NB4 (cell line): ENCODE results near the gene MAMDC4.
"Not testable (repeated sequence)": the region's sequence is repeated elsewhere in the genome, so short reads cannot be mapped to it uniquely, and the experiment has no call there.

Experiments used
- DNase-seq: peaks from one replicate; pipeline ENCODE4 v3.0.0; 2010; ENCODE audit warnings: low read depth
- H3K4me3 ChIP-seq: one replicate; pipeline ENCODE4 v1.5.1; 2011; ENCODE audit warnings: mild to moderate bottlenecking, low read depth, low read length, moderate library complexity
- MAX ChIP-seq: IDR thresholded peaks from 2 replicates; pipeline ENCODE4 v1.6.1; 2011; ENCODE audit warnings: low read depth, low read length
- MYC ChIP-seq: IDR thresholded peaks from 2 replicates; pipeline ENCODE4 v1.6.1; 2011; ENCODE audit warnings: low read depth, low read length
- POLR2A ChIP-seq: IDR thresholded peaks from 2 replicates; pipeline ENCODE4 v1.6.1; 2011; ENCODE audit warnings: mild to moderate bottlenecking; ENCODE audit not compliant: insufficient read length; ENCODE audit errors: extremely low read depth
- TF ChIP-seq, protein P1 (sequence below): IDR thresholded peaks from one replicate; pipeline ENCODE4 v1.5.1; 2012; ENCODE audit warnings: low read depth, low read length

MAMDC4 gene

DNA sequence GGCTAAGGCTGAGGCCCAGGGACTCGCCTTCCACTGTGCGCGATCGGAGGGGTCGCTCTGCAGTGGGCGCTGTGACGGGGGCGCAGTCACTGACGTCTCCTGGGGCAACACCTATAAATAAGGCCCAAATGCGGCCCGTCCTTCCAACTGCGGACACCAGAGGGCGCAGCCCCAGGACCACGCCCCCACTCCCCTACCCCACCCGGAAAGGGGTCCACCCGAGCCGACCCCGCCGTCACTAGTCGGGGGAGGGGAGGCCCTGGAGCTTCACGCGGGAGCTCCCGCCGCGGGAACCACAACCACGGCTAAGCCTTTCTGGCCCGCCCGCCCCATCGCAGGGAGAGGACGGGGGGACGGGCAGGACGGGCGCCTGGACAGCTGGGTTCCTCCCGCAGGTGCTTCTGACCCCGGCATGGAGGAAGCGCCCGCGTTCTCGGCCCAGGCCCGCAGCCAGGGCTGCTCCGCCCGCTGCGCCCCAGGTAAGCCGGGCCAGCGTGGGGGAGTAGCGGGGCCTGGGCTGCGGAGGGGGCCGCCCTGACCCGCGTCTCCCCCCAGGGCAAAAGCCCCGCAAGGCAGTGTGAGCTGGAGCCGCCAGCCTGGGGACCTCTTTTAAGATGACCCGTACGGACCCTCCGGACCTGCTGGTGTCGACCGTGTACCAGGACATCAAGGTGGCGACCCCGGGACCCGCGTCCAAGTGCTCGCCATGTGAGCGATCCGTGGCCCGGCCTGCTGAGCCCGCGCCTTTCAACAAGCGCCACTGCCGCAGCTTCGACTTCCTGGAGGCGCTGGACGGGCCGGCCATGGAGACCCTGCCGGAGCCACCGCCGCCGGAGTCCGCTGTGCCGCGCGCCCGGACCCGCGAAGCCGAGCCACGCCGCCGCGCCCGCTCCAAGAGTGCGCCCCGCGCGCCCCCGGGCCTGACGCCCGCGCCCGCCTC is 8.1 kb upstream of the MAMDC4 start:
- not testable (repeated sequence) for H3K4me3 ChIP-seq, DNase-seq
- TF ChIP-seq, protein P1, sequence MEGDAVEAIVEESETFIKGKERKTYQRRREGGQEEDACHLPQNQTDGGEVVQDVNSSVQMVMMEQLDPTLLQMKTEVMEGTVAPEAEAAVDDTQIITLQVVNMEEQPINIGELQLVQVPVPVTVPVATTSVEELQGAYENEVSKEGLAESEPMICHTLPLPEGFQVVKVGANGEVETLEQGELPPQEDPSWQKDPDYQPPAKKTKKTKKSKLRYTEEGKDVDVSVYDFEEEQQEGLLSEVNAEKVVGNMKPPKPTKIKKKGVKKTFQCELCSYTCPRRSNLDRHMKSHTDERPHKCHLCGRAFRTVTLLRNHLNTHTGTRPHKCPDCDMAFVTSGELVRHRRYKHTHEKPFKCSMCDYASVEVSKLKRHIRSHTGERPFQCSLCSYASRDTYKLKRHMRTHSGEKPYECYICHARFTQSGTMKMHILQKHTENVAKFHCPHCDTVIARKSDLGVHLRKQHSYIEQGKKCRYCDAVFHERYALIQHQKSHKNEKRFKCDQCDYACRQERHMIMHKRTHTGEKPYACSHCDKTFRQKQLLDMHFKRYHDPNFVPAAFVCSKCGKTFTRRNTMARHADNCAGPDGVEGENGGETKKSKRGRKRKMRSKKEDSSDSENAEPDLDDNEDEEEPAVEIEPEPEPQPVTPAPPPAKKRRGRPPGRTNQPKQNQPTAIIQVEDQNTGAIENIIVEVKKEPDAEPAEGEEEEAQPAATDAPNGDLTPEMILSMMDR, result peak; percentile 21

GRCh38 chr9:136844761-136845464 is 7.2 kb upstream of the MAMDC4 start:
- H3K4me3 ChIP-seq, result no peak overlapping the region
- no peak for TF ChIP-seq MYC
- TF ChIP-seq, protein P1, result no peak
- TF ChIP-seq POLR2A, result no peak
- no peak for TF ChIP-seq MAX
- no peak for DNase-seq

GRCh38 chr9:136845465-136846260 is 6.5 kb upstream of the MAMDC4 start:
- DNase-seq, result no peak
- H3K4me3 ChIP-seq, result no peak overlapping the region
- no peak for TF ChIP-seq POLR2A
- TF ChIP-seq, protein P1, result no peak
- no peak for TF ChIP-seq MYC
- no peak for TF ChIP-seq MAX

DNA sequence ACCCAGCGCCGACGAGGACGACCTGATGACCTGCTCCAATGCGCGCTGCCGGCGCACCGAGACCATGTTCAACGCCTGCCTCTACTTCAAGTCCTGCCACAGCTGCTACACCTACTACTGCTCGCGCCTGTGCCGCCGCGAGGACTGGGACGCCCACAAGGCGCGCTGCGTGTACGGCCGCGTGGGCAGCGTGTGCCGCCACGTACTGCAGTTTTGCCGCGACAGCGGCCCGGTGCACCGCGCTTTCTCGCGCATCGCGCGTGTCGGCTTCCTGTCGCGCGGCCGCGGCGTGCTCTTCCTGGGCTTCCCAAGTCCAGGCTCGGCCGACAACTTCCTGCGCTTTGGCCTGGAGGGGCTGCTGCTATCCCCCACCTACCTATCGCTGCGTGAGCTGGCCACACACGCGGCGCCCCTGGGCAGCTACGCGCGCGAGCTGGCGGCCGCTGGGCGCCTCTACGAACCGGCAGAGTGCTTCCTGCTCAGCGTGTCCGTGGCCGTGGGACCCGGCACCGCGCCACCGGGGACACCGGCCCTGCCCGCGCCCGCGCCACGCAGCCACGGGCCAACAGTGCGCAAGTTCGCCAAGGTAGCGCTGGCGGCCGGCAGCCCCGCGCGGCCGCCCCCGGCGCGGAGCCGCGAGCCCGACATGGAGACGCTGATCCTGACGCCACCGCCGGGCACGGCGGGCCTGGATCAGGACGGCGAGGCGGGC is 5.6 kb upstream of the MAMDC4 start:
- H3K4me3 ChIP-seq, result no peak overlapping the region
- DNase-seq, result no peak
- TF ChIP-seq MAX, result no peak
- TF ChIP-seq, protein P1, result no peak

DNA sequence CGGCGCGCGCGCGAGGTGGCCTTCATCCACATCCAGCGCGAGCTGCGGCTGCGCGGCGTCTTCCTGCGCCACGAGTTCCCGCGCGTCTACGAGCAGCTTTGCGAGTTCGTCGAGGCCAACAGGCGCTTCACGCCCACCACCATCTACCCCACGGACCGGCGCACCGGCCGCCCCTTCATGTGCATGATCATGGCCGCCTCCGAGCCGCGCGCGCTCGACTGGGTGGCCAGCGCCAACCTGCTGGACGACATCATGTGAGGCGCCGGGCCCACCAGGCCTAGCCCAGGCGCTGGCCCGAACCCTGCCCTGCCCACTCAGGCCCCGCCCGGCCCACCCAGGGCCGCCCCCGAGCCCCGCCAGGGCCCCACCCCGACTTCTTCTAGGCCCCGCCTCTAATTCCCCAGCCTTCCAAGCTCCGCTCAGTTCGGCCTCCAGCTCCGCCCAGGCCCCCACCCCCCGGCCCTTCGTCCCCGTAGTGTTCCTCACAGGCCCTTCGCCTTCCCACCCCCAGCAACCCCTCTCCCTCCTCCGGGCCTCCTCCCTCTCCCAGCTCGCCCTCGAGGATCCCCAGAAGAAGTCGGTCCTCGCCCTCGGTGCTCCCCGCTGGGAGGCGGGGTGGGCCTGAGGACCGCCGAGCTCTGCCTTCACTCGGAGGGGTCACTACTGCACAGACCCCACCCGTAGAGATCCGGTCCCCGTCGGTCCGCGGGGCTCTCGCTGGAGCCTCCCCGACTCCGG is 4.9 kb upstream of the MAMDC4 start:
- peak; percentile 68 for DNase-seq
- H3K4me3 ChIP-seq, result peak overlapping the region; percentile 92
- TF ChIP-seq MAX, result no peak
- TF ChIP-seq POLR2A, result no peak
- TF ChIP-seq, protein P1, result no peak
- no peak for TF ChIP-seq MYC
